Fibroblast of pulmonary artery (primary cell): ENCODE measurements around the gene NRXN3.

Source experiments
- DNase-seq: peaks from one replicate; pipeline ENCODE4 v3.0.0-alpha.2; 2010; ENCODE audit warnings: low read depth
- H3K4me3 ChIP-seq: replicated peaks from 2 replicates; pipeline ENCODE4 v1.5.1; 2011; ENCODE audit warnings: low read depth, mild to moderate bottlenecking, control low read depth, low read length, moderate library complexity
- CTCF ChIP-seq: IDR thresholded peaks from 2 replicates; pipeline ENCODE4 v1.5.1; 2011; ENCODE audit warnings: mild to moderate bottlenecking, control low read depth, low read length, inconsistent platforms; ENCODE audit errors: missing control alignments

Gene NRXN3

GRCh38 chr14:78835909-78836308, 665.7 kb downstream of the NRXN3 start:
- no peak for DNase-seq
- no peak for TF ChIP-seq CTCF
- H3K4me3 ChIP-seq = no peak overlapping the region

GRCh38 chr14:78836777-78837176, 666.6 kb downstream of the NRXN3 start:
- DNase-seq = peak; percentile 60
- TF ChIP-seq CTCF = peak; percentile 40
- H3K4me3 ChIP-seq = no peak overlapping the region

GRCh38 chr14:78838959-78839358, 668.8 kb downstream of the NRXN3 start:
- H3K4me3 ChIP-seq = no peak overlapping the region
- DNase-seq = no peak
- no peak for TF ChIP-seq CTCF

- H3K4me3 ChIP-seq = no peak overlapping the region
- TF ChIP-seq CTCF = no peak
- no peak for DNase-seq
Measured at GRCh38 chr14:78840898-78841297, 670.7 kb downstream of the NRXN3 start.

- H3K4me3 ChIP-seq = no peak overlapping the region
- no peak for DNase-seq
- TF ChIP-seq CTCF = no peak
Measured at GRCh38 chr14:78847801-78848200, 677.6 kb downstream of the NRXN3 start.

GRCh38 chr14:78848234-78848820, 678.2 kb downstream of the NRXN3 start:
- TF ChIP-seq CTCF = peak; percentile 86
- peak; percentile 42 for DNase-seq

GRCh38 chr14:78849952-78850351, 679.8 kb downstream of the NRXN3 start:
- no peak for DNase-seq
- TF ChIP-seq CTCF = no peak
- H3K4me3 ChIP-seq = no peak overlapping the region

More at GRCh38 chr14:78848234-78848820, 678.2 kb downstream of the NRXN3 start:
- no peak overlapping the region for H3K4me3 ChIP-seq
